Nephron (organoid): ENCODE data around the gene PROB1.

Source experiments
- H3K27ac Mint-ChIP-seq, 3 experiments: 2 replicates each; pipeline ENCODE4 v1.8.0; 2020; ENCODE audit warnings: mixed read lengths in 3 of 3, mild to moderate bottlenecking in 2 of 3, moderate library complexity in 1 of 3
- H3K27me3 Mint-ChIP-seq: 2 replicates; pipeline ENCODE4 v1.8.0; 2021; ENCODE audit warnings: low read depth, mild to moderate bottlenecking, moderate library complexity, mixed read lengths
- H3K36me3 Mint-ChIP-seq: 2 replicates; pipeline ENCODE4 v1.8.0; 2020; ENCODE audit warnings: low read depth, mixed read lengths
- H3K4me1 Mint-ChIP-seq: 2 replicates; pipeline ENCODE4 v1.8.0; 2020; ENCODE audit warnings: mixed read lengths
- H3K4me3 Mint-ChIP-seq, 3 experiments: 2 replicates each; pipeline ENCODE4 v1.8.0; 2020; ENCODE audit warnings: mild to moderate bottlenecking in 3 of 3, mixed read lengths in 3 of 3, moderate library complexity in 2 of 3
- H3K9me3 Mint-ChIP-seq: 2 replicates; pipeline ENCODE4 v1.8.0; 2020; ENCODE audit warnings: mixed read lengths
- TF ChIP-seq, protein P1 (sequence below), 3 experiments: fragments of 200-600 bp; sonication (generic); IDR thresholded peaks; one replicate each; pipeline ENCODE4 v1.5.0; 2021; ENCODE audit warnings: antibody characterized with exemption in 3 of 3; ENCODE audit not compliant: unreplicated experiment in 3 of 3

Gene PROB1

DNA sequence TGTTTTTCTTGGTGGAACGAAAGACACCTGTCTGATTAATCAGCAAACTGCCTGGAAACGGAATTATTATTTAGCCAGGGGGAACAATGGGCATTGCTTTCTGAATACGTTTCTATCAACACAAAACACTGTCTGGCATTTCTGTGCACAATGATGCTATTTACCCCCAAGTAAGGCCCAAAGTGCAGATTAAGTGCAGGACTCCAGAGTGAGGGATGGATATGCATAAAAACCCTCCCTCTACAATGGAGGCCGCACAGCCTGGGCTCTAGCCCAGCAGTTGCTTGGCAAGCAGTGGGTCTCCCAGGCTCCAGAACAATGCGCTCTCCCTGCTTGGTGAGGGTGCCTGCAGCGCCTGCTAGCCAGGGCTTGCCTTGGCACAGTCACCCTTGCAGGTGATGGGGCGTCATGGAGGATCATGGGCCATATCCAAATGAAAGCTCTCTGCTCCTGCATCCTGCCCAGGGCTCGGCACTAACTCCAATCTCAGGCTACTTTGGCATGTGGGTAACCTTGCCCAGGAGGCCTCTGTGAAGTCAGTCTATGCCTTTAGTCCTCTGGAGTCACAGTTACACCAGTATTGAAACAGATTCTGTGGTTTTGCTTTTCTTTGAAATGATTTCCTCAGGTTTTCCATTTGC lies 20.4 kb upstream of the PROB1 start:
- Mint-ChIP-seq H3K4me3 (no peak overlapping the region), H3K9me3 (no peaks in the 10 kb centered on the region), H3K4me1 (peaks cover 69% of the 10 kb centered on the region), H3K27me3 (no peaks in the 10 kb centered on the region), H3K36me3 (peaks cover 41% of the 10 kb centered on the region), H3K27ac (peak overlapping the region; percentile 67 to 86 (median 77))
- TF ChIP-seq, protein P1, sequence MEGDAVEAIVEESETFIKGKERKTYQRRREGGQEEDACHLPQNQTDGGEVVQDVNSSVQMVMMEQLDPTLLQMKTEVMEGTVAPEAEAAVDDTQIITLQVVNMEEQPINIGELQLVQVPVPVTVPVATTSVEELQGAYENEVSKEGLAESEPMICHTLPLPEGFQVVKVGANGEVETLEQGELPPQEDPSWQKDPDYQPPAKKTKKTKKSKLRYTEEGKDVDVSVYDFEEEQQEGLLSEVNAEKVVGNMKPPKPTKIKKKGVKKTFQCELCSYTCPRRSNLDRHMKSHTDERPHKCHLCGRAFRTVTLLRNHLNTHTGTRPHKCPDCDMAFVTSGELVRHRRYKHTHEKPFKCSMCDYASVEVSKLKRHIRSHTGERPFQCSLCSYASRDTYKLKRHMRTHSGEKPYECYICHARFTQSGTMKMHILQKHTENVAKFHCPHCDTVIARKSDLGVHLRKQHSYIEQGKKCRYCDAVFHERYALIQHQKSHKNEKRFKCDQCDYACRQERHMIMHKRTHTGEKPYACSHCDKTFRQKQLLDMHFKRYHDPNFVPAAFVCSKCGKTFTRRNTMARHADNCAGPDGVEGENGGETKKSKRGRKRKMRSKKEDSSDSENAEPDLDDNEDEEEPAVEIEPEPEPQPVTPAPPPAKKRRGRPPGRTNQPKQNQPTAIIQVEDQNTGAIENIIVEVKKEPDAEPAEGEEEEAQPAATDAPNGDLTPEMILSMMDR (IDR thresholded peaks at IDR 0.05; ENCODE audit: unreplicated experiment in 3 of 3) = no peak

DNA sequence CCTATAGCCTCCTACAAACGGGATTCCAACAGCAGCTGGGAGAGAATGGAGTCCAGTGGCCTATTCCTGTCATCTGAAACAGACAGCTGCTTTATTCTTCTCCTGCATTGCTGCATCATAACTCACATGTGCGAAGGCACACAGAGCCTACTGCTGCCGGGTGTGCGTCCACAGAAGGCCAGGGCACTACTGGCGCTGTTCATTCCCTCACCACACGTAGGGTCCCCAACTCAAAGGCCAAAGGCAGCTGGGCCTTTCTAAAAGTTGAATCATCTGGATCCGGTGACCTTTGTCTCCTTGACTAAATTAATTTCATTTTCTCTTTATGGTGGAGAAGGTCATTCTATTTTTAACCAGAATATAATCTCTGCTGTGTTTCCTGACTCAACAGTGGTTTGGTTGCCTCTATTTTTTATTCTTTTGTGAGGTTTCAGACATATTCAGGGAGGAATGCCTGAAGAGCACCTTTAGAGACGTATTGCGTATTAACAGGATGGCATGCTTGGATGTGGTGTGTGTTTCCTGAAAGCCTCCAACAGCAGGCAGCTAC lies 19.8 kb upstream of the PROB1 start:
- TF ChIP-seq, protein P1 (IDR thresholded peaks at IDR 0.05; ENCODE audit: unreplicated experiment in 3 of 3) = no peak
- H3K4me1 Mint-ChIP-seq = peaks cover 65% of the 10 kb centered on the region
- peak overlapping the region; percentile 67 to 86 (median 77) for H3K27ac Mint-ChIP-seq
- no peaks in the 10 kb centered on the region for H3K9me3 Mint-ChIP-seq
- peak overlapping the region in 1 of 3 experiments; percentile 3 for H3K4me3 Mint-ChIP-seq
- peaks cover 36% of the 10 kb centered on the region for H3K36me3 Mint-ChIP-seq
- H3K27me3 Mint-ChIP-seq = no peaks in the 10 kb centered on the region

DNA sequence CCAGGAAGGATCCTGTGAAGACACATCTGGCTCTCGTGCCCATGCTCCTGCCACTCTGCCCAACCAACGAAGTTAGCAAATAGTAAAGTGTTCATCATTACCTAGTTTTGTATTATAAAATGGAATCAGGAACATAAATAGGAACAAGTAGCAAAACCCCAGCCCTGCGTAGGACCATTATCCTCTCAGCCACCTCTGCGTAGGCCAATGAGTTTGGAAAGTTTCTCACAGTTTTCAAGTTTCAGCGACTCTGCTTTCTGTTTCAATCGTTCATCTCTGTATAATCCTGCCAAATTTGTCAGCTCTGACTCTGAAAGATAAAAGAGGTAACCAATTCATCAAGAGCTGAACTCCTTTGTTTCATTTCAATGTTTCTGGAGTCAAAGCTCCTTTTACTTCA lies 19.1 kb upstream of the PROB1 start:
- TF ChIP-seq, protein P1 (IDR thresholded peaks at IDR 0.05; ENCODE audit: unreplicated experiment in 3 of 3) = no peak
- H3K4me1 Mint-ChIP-seq = peaks cover 61% of the 10 kb centered on the region
- peaks cover 31% of the 10 kb centered on the region for H3K36me3 Mint-ChIP-seq
- no peaks in the 10 kb centered on the region for H3K9me3 Mint-ChIP-seq
- H3K27ac Mint-ChIP-seq = peak overlapping the region; percentile 19 to 77 (median 67)
- no peaks in the 10 kb centered on the region for H3K27me3 Mint-ChIP-seq
- no peak overlapping the region for H3K4me3 Mint-ChIP-seq

DNA sequence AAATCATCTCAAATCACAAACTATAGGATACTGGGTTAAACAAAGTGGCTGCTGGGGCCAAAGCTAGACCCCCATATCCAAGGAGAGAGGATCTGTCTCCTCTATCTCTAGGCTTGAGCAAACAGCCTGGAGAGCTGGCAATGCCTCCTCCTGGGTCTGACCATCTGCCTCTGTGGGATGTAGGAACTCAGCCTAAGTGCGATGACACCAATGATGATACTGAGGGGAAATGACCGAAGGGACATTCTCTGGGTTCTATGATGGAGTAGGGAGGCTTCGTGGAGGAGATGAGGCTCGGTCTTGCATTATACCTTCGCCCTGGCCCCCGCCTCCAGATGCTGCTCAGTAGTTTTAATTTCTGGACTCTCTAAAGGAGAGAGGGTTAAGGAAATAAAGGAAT lies 18.2 kb upstream of the PROB1 start:
- Mint-ChIP-seq H3K9me3 (no peaks in the 10 kb centered on the region), H3K4me3 (no peak overlapping the region), H3K27ac (peak overlapping the region in 1 of 3 experiments; percentile 77), H3K36me3 (peaks cover 23% of the 10 kb centered on the region), H3K4me1 (peaks cover 53% of the 10 kb centered on the region), H3K27me3 (no peaks in the 10 kb centered on the region)
- TF ChIP-seq, protein P1 (IDR thresholded peaks at IDR 0.05; ENCODE audit: unreplicated experiment in 3 of 3) = no peak

DNA sequence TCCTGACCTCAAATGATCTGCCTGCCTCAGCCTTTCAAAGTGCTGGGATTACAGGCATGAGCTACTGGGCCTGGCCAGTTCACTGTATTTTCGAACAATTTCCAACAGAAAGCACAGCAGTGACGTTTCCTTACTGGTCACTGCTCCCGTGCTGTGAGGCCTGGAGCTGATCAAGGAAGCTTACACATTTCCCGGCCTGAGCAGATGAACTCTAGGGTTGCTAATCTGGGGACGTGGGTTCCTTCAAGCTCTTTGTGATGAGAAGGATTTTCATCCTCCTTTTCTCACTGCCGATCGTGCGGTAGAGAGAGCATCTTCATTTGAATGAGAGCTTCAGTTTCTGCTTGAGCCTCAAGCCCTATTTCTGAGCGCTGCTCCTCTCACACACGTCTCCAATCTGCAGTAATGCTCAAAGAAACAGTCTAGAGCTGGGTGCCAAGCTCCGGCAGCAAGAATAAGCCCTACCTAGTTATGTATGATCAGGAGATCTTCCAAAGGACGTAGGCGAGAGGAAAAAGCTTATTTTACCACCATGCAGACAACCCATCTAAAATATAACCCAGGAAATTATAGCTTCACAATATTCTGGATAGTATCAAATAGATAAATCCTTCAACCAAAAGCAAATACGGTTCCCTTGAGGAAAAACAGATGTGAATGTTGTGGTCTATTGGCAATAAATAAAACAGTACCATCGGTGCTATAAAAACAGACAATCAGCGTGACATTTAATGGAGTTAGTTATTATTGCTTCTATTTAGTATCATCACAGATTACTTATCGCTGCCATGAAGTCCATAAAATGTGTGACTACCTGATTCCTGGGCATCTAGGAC lies 16.3 kb upstream of the PROB1 start:
- peaks cover 54% of the 10 kb centered on the region for H3K4me1 Mint-ChIP-seq
- H3K27ac Mint-ChIP-seq = peak overlapping the region in 1 of 3 experiments; percentile 18
- no peak overlapping the region for H3K4me3 Mint-ChIP-seq
- no peaks in the 10 kb centered on the region for H3K27me3 Mint-ChIP-seq
- no peaks in the 10 kb centered on the region for H3K9me3 Mint-ChIP-seq
- peaks cover 19% of the 10 kb centered on the region for H3K36me3 Mint-ChIP-seq
- TF ChIP-seq, protein P1 (IDR thresholded peaks at IDR 0.05; ENCODE audit: unreplicated experiment in 3 of 3) = no peak
